GM21381 (cell line): Measurements from ENCODE around the gene ADGRL3.

Experiments used
- ATAC-seq: cut with Tn5 transposase; IDR thresholded peaks from one replicate; pipeline ENCODE4 v1.9.1; 2021; ENCODE audit warnings: mild to moderate bottlenecking, moderate library complexity; ENCODE audit not compliant: unreplicated experiment

ADGRL3 gene

GRCh38 chr4:61407642-61408618 lies 207.8 kb downstream of the ADGRL3 start:
- ATAC-seq, result no peak

- no peak for ATAC-seq
These were observed 208.7 kb downstream of the ADGRL3 start for GRCh38 chr4:61408861-61409260.

GRCh38 chr4:61411241-61411640 lies 211.1 kb downstream of the ADGRL3 start:
- no peak for ATAC-seq

- ATAC-seq, result no peak
These were observed 225.2 kb downstream of the ADGRL3 start for GRCh38 chr4:61425315-61425714.

GRCh38 chr4:61426229-61426628 lies 226.1 kb downstream of the ADGRL3 start:
- ATAC-seq, result no peak

- ATAC-seq, result no peak
These were observed 227.1 kb downstream of the ADGRL3 start for GRCh38 chr4:61427099-61427817.

- no peak for ATAC-seq
These were observed 227.8 kb downstream of the ADGRL3 start for GRCh38 chr4:61427818-61428495.

- no peak for ATAC-seq
These were observed 228.8 kb downstream of the ADGRL3 start for GRCh38 chr4:61428950-61429349.

- ATAC-seq, result no peak
These were observed 231.0 kb downstream of the ADGRL3 start for GRCh38 chr4:61431131-61431530.

- no peak for ATAC-seq
These were observed 237.8 kb downstream of the ADGRL3 start for GRCh38 chr4:61437923-61438322.

GRCh38 chr4:61440321-61440720 lies 240.2 kb downstream of the ADGRL3 start:
- ATAC-seq, result no peak

- no peak for ATAC-seq
These were observed 242.8 kb downstream of the ADGRL3 start for GRCh38 chr4:61442936-61443335.

- no peak for ATAC-seq
These were observed 243.8 kb downstream of the ADGRL3 start for GRCh38 chr4:61443813-61444510.

- ATAC-seq, result no peak
These were observed 245.4 kb downstream of the ADGRL3 start for GRCh38 chr4:61445374-61446063.

- ATAC-seq, result no peak
These were observed 246.8 kb downstream of the ADGRL3 start for GRCh38 chr4:61446941-61447340.

- no peak for ATAC-seq
These were observed 247.8 kb downstream of the ADGRL3 start for GRCh38 chr4:61447918-61448317.

GRCh38 chr4:61451935-61452334 lies 251.8 kb downstream of the ADGRL3 start:
- no peak for ATAC-seq

- ATAC-seq, result no peak
These were observed 261.8 kb downstream of the ADGRL3 start for GRCh38 chr4:61461956-61462355.

GRCh38 chr4:61462451-61463326 lies 262.6 kb downstream of the ADGRL3 start:
- ATAC-seq, result no peak
